Large intestine (tissue), 3 donors: ENCODE measurements around the gene MYO15A. TPM values are rescaled to one million over a fixed set of nuclear protein-coding genes. Genes with fewer than 3 reads are reported as not detected.

Experiments used
- DNase-seq, 2 donors: peaks; one replicate each; pipeline versions ENCODE4 v3.0.0 to v3.0.0-alpha.2; 2013
- H3K27ac ChIP-seq: one replicate; pipeline ENCODE4 v1.5.1; 2013; ENCODE audit warnings: low read length
- H3K27me3 ChIP-seq: 2 replicates; pipeline ENCODE4 v1.6.1; 2013; ENCODE audit warnings: low read length; ENCODE audit not compliant: control insufficient read depth, insufficient read depth
- H3K36me3 ChIP-seq: 2 replicates; pipeline ENCODE4 v1.6.1; 2013; ENCODE audit warnings: low read length; ENCODE audit not compliant: control insufficient read depth, insufficient read depth
- H3K4me1 ChIP-seq: one replicate; pipeline ENCODE4 v1.6.1; 2013; ENCODE audit warnings: low read length; ENCODE audit not compliant: control insufficient read depth, insufficient read depth
- H3K4me3 ChIP-seq: one replicate; pipeline ENCODE4 v1.5.1; 2013; ENCODE audit warnings: low read length
- H3K9me3 ChIP-seq: one replicate; pipeline ENCODE4 v1.6.1; 2013; ENCODE audit warnings: mild to moderate bottlenecking, low read depth, low read length, moderate library complexity; ENCODE audit not compliant: control insufficient read depth
- WGBS: methylation state at CpG from one replicate; pipeline ENCODE4 v1.1.5; 2013; ENCODE audit warnings: low lambda C conversion rate; ENCODE audit not compliant: insufficient coverage; 5-methylcytosine and 5-hydroxymethylcytosine counted together
- polyA plus RNA-seq: library from polyadenylated mRNA; unstranded; fragments of 120-200 nt; gene quantifications from one replicate; pipeline ENCODE4 v1.2.1, GENCODE V29; 2013

Gene MYO15A
- polyA plus RNA-seq, 1 donor, result 2.0 TPM

DNA sequence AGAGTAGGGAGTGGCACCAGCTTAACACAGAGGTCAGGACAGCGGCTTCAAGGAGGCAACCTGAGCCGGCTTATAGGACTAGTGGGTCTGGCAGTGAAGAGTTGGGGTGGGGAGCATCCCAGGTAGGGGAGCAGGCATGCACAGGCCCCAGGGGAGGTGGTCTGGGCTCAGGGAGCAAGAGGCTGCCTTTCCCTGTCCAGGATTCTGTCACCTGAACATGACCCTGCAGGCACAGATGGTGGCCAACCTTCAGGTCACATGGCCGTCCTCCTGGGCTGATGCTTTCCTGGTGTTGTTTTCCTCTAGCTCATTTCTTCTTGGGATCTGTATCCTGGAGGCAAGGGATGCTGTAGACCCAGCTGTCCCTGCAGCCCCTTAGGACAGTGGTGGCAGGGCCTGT, 3.5 kb upstream of the MYO15A start:
- no peak overlapping the region for H3K4me3 ChIP-seq
- H3K9me3 ChIP-seq, result no peaks in the 10 kb centered on the region
- WGBS, result no CpG with 5 or more reads among the region's 3 CpGs
- peaks cover 70% of the 10 kb centered on the region for H3K36me3 ChIP-seq
- H3K27me3 ChIP-seq, result no peaks in the 10 kb centered on the region
- no peak overlapping the region for H3K27ac ChIP-seq
- no peaks in the 10 kb centered on the region for H3K4me1 ChIP-seq
- DNase-seq, result no peak

DNA sequence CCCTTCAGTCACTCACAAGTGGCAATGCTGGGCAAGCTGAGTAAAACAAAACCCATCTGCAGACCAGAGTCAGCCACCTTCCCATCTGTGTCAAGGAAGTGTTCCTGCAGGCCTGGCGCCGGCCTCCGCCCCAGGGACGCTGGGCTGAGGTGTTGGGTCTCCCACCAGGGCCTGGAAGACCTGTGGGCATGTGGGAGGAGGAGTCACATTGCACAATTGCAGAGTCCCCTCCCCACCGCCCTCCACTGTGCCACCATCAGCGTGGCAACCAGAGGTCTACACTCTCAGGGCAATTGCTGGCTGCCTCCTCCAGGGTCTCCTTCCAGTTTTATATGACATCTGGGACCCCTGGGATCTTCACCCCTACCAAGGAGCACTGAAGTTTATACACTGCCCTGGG, 3.0 kb upstream of the MYO15A start:
- Histone ChIP-seq H3K36me3 (peaks cover 64% of the 10 kb centered on the region), H3K27me3 (no peaks in the 10 kb centered on the region), H3K27ac (no peak overlapping the region), H3K4me3 (no peak overlapping the region), H3K9me3 (no peaks in the 10 kb centered on the region), H3K4me1 (no peaks in the 10 kb centered on the region)
- WGBS, result no CpG with 5 or more reads among the region's 6 CpGs
- DNase-seq, result no peak

DNA sequence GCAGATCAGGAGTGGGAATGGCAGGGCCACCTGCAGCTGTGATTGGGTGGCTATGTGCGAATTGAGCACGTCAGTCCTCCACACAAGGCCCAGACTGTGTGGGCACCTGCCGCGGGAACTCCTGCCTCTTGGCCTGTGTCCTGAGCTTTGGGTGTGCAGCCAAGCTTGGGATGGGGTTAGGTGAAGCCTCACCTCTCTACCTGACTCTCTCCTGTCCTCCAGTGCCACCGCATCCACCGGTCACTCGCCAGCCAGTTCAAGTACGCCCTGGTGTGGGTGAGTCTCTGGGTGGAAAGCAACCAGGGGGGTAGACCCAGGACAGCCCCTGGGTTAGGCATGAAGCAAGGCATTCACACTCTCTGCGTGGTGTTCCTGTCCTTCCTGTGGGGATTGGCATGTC, 2.3 kb upstream of the MYO15A start:
- Histone ChIP-seq H3K27me3 (no peaks in the 10 kb centered on the region), H3K4me1 (no peaks in the 10 kb centered on the region), H3K9me3 (no peaks in the 10 kb centered on the region), H3K27ac (no peak overlapping the region), H3K4me3 (no peak overlapping the region), H3K36me3 (peaks cover 59% of the 10 kb centered on the region)
- WGBS, result no CpG with 5 or more reads among the region's 9 CpGs
- no peak for DNase-seq

DNA sequence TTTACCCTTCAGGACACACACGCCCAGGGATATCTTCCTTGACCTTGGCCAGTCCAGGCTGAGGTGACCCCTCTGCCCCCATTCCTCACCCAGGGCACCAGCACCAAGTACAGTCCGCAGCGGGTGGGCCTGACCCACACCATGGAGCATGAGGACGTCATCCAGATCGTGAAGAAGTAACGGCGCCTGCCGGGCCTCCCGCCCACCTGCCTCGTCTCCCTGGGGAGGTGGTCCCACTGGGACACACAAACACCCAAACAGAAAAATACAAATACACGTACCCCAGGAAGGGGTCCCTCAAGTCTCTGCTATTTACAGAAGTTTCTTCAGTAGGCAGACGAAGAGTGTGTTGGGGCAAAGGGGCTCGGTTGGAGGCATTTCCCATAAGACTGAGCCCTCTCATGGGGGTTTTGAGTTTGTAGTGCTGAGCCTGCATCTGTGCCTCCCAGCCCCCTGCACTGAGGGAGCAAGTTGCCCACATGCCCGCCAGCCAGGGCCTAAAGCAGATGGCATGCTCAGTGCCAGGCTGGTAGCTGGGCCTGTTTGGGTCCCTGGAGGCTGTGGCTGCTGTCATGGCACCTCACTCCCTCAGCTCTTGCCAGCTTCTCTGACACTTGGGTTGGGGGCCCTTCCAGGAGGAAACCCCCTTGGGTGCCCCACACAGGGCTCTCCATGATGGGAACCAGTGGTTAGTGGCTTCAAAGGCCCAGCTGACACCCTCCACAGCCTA, 1.3 kb upstream of the MYO15A start:
- no CpG with 5 or more reads among the region's 14 CpGs for WGBS
- H3K36me3 ChIP-seq, result peaks cover 50% of the 10 kb centered on the region
- H3K4me1 ChIP-seq, result no peaks in the 10 kb centered on the region
- H3K9me3 ChIP-seq, result no peaks in the 10 kb centered on the region
- no peak for DNase-seq
- H3K27ac ChIP-seq, result no peak overlapping the region
- H3K27me3 ChIP-seq, result no peaks in the 10 kb centered on the region
- H3K4me3 ChIP-seq, result no peak overlapping the region

DNA sequence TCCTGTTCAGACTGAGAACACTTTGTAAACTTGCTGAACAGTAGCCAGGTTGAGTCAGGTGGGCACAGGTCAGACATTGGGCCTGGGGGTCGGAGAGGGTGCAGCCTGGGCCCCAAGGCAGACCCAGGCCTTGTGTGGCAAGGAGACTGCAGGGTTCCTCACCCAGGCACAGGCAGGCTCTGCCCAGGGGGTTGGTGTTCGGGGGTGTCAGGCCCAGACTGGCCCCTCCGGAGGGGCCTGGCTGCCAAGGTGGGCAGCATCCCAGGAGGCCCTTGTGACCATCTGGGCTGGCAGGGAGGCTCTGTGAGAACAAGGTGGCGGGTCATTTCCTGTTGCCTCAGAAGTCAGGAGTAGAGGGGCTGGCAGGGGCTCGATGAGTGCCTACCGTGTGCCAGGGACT, 585 bp upstream of the MYO15A start:
- no CpG with 5 or more reads among the region's 6 CpGs for WGBS
- H3K36me3 ChIP-seq, result peaks cover 46% of the 10 kb centered on the region

DNA sequence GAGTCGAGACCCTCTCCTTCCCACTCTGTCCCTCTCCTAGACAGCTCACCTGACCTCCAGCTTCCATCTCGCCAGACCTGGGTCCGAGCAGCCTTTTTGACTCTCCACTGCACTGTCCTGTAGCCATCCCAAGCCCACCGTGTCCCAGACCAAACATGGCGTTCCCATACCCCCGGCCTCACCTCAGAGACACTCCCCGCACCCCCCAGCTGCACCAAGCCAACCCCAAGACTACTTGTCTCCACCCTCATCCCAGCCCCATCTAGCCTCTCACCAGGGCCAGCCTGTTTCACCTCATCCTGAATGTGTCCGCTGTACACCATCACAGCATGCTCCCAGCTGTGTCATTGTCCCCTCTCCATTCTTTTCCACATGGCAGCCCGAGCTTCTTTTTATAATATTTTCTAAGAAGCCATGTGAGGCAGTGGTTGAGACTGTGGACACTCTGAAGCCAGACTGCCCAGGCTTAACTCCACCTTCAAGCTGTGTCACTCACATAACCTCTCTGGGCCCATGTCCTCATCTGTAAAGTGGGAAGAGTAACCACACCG, 1.5 kb downstream of the MYO15A start:
- Histone ChIP-seq H3K4me1 (no peaks in the 10 kb centered on the region), H3K27ac (no peak overlapping the region), H3K4me3 (no peak overlapping the region), H3K36me3 (peaks cover 27% of the 10 kb centered on the region), H3K27me3 (no peaks in the 10 kb centered on the region), H3K9me3 (no peaks in the 10 kb centered on the region)
- DNase-seq, result no peak
- WGBS, result 0% methylated on average over 1 of the region's 10 CpGs

More for the DNA sequence above, 585 bp upstream of the MYO15A start:
- Histone ChIP-seq H3K4me3 (no peak overlapping the region), H3K4me1 (no peaks in the 10 kb centered on the region), H3K27ac (no peak overlapping the region), H3K9me3 (no peaks in the 10 kb centered on the region), H3K27me3 (no peaks in the 10 kb centered on the region)
- DNase-seq, result no peak

DNA sequence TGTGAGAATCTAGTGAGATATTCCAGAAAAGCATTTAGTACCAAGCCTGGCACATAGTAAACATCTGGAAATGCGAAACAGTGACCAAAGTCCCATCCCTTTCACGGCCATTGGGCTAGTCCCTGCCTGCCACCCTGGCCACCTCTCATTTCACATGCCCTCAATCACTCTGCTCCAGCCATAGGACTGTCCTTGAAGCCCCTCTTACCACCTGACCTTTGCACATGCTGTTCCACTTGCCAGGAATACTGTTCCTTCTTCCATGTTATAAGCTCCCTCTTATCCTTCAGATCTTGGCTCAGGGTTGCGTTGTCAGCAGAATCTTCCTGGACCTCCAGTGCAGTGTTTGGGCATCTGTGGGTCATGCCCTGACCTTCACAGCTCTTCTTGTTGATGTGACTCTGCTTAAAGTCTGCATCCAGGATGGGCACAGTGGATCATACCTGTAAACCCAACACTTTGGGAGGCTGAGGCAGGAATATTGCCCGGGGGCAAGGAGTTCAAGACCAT, 2.1 kb downstream of the MYO15A start:
- peaks cover 22% of the 10 kb centered on the region for H3K36me3 ChIP-seq
- H3K27me3 ChIP-seq, result no peaks in the 10 kb centered on the region
- no CpG with 5 or more reads among the region's 4 CpGs for WGBS
- H3K4me3 ChIP-seq, result no peak overlapping the region
- DNase-seq, result no peak
- H3K9me3 ChIP-seq, result no peaks in the 10 kb centered on the region
- no peaks in the 10 kb centered on the region for H3K4me1 ChIP-seq
- no peak overlapping the region for H3K27ac ChIP-seq

DNA sequence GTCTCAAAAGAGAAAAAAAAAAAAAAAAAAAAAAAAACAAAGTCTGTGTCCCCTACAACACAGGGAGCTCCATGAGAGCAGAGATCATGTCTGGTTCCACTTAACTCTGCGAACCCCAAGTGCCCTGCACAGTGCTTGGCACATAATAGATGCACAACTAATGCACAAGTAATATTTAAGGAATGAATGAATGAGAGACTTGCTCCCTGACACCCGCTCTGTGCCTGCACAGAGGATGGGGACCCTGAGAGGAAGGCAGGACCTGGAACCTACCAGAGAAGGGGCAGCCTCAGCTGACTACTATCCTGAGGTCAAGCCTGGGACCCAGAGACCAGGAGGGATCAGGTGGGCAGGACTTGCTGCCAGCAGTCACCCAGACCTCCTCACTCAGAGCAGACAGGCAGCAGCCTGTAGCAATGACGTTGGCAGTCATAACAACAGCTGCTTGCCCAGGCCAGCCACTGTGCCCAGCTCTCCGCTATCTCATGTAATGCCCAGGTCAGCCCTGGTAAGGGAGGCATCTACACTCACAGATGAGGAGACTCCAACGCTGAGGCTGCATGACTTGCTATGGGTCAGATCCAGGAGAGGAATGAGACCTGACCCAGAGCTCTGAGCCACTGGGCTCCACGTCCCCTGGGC, 2.9 kb downstream of the MYO15A start:
- no peaks in the 10 kb centered on the region for H3K9me3 ChIP-seq
- no peak overlapping the region for H3K27ac ChIP-seq
- H3K4me1 ChIP-seq, result no peaks in the 10 kb centered on the region
- 100% methylated on average over 1 of the region's 6 CpGs for WGBS
- peaks cover 14% of the 10 kb centered on the region for H3K36me3 ChIP-seq
- H3K27me3 ChIP-seq, result no peaks in the 10 kb centered on the region
- no peak overlapping the region for H3K4me3 ChIP-seq
- no peak for DNase-seq

DNA sequence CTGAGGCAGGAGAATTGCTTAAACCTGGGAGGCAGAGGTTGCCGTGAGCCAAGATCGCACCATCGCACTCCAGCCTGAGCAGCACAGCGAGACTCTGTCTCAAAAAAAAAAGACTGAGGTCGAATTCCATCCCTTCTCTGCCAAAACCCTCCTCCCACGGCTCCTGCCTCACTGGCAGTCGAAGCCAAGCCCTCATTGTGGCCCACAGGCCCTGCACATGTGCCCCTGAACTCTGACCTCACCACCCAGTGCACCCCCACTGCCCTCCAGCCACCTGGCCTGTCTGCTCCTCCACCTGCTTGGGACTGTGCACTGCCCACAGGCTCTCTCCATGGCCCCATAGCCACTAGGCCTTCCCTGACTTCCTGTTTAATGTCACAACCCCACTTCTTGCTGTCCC, 7.0 kb downstream of the MYO15A start:
- WGBS, result no CpG with 5 or more reads among the region's 7 CpGs
- H3K27me3 ChIP-seq, result no peaks in the 10 kb centered on the region
- H3K27ac ChIP-seq, result no peak overlapping the region
- no peak overlapping the region for H3K4me3 ChIP-seq
- H3K4me1 ChIP-seq, result no peaks in the 10 kb centered on the region
- no peak for DNase-seq
- H3K9me3 ChIP-seq, result peaks cover 22% of the 10 kb centered on the region
- H3K36me3 ChIP-seq, result no peaks in the 10 kb centered on the region

DNA sequence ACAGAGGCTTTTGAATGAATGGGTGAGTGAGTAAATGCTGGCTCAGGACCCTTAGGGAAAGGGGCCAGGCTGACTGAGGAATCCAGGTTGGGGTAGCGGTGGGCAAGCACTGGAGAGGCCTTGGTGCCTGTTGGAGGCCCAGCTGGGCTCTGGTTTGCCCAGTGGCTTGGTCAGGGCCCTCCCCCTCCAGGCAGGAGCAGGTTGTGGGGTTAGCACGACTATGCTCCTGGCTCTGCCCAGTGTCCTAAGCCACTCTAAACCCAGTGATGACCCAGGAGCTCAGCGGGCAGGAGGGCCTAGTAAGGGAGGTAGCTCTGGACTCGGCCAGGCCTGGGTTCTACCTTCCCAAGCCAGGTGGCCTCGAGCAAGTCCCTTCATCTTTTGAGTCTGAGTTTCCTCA, 7.5 kb downstream of the MYO15A start:
- H3K4me1 ChIP-seq, result no peaks in the 10 kb centered on the region
- H3K9me3 ChIP-seq, result peaks cover 22% of the 10 kb centered on the region
- H3K4me3 ChIP-seq, result no peak overlapping the region
- no peaks in the 10 kb centered on the region for H3K27me3 ChIP-seq
- no peak overlapping the region for H3K27ac ChIP-seq
- no peak for DNase-seq
- WGBS, result no CpG with 5 or more reads among the region's 5 CpGs
- H3K36me3 ChIP-seq, result no peaks in the 10 kb centered on the region
